K562 (cell line): Measurements from ENCODE around the gene GOLT1A. TPM values are rescaled to one million over a fixed set of nuclear protein-coding genes. Genes with fewer than 3 reads are reported as not detected.

Experiments used
- ATF1 ChIP-seq, 2 experiments: fragments of 450-650 bp in 1 of 2; IDR thresholded peaks; 2 replicates each; pipeline ENCODE4 v1.6.1; 2016; ENCODE audit warnings: missing compliant biosample characterization in 1 of 2, missing genetic modification characterization in 1 of 2
- BCL6 ChIP-seq: fragments of 250-450 bp; sonication (Bioruptor Pico); IDR thresholded peaks from 2 replicates; pipeline ENCODE4 v1.4.0; 2020
- GTF2A2 ChIP-seq: IDR thresholded peaks from 2 replicates; pipeline ENCODE4 v1.6.1; 2016; ENCODE audit warnings: mild to moderate bottlenecking, missing genetic modification characterization, missing compliant biosample characterization
- TAF9B ChIP-seq: fragments of 450-650 bp; IDR thresholded peaks from 2 replicates; pipeline ENCODE4 v1.6.1; 2018; ENCODE audit warnings: mild to moderate bottlenecking; ENCODE audit not compliant: partially characterized antibody
- TCFL5 ChIP-seq: fragments of 250-450 bp; sonication (Bioruptor Pico); conservative IDR thresholded peaks from 2 replicates; pipeline ENCODE4 v1.6.1; 2021; ENCODE audit warnings: mild to moderate bottlenecking, moderate library complexity, matching md5 sums
- ZBTB17 ChIP-seq: fragments of 450-650 bp; formaldehyde crosslinking; IDR thresholded peaks from 2 replicates; pipeline ENCODE4 v1.4.0; 2020; ENCODE audit warnings: mild to moderate bottlenecking
- ZFP1 ChIP-seq: fragments of 450-650 bp; formaldehyde crosslinking; IDR thresholded peaks from 2 replicates; pipeline ENCODE4 v1.4.0; 2020; ENCODE audit warnings: mild to moderate bottlenecking, mixed read lengths
- ZNF175 ChIP-seq: fragments of 200-800 bp; sonication (Bioruptor generic); IDR thresholded peaks from 2 replicates; pipeline ENCODE4 v1.6.1; 2016; ENCODE audit warnings: low read depth, mild to moderate bottlenecking, missing genetic modification characterization, missing compliant biosample characterization
- ZNF212 ChIP-seq: fragments of 450-650 bp; formaldehyde crosslinking; IDR thresholded peaks from 2 replicates; pipeline ENCODE4 v1.4.0; 2020; ENCODE audit warnings: mild to moderate bottlenecking
- ZNF311 ChIP-seq: fragments of 250-450 bp; sonication (Bioruptor Pico); IDR thresholded peaks from 2 replicates; pipeline ENCODE4 v1.4.0; 2020; ENCODE audit warnings: mild to moderate bottlenecking, moderate library complexity
- ZNF561 ChIP-seq: fragments of 450-650 bp; formaldehyde crosslinking; conservative IDR thresholded peaks from 2 replicates; pipeline ENCODE4 v1.4.0; 2020; ENCODE audit warnings: mild to moderate bottlenecking, moderate library complexity
- ZNF589 ChIP-seq: fragments of 200-800 bp; sonication (Bioruptor generic); IDR thresholded peaks from 2 replicates; pipeline ENCODE4 v1.6.1; 2016; ENCODE audit warnings: low read depth, missing genetic modification characterization, missing compliant biosample characterization
- polyA plus RNA-seq, 8 experiments: library from polyadenylated mRNA; depleted of rRNA in 4 of 8; stranded (reverse) in 5 of 8; unstranded in 3 of 8; fragments of >200 nt; fragmentation: Nextera tagmentation in 2 of 8; fragmentation: Illumina TruSeq in 1 of 8; extraction: Ambion mirVana in 2 of 8; extraction: Trizol in 1 of 8; gene quantifications; 2 replicates each; pipeline versions ENCODE4 v1.2.1 to v1.2.3, GENCODE V29; 2011 to 2014; ENCODE audit warnings: inconsistent platforms in 1 of 8, missing spikeins in 1 of 8
- total RNA-seq, 7 experiments: library from RNA; depleted of rRNA in 6 of 7; stranded (reverse); fragments of >200 nt in 6 of 7; fragmentation: Illumina TruSeq in 2 of 7; extraction: Trizol in 2 of 7; gene quantifications; 2 replicates each; pipeline versions ENCODE4 v1.2.1 to v1.2.3, GENCODE V29; 2011 to 2021; ENCODE audit warnings: low replicate concordance in 1 of 7
- TF ChIP-seq, protein P1 (sequence below): sonication (generic); formaldehyde crosslinking; IDR thresholded peaks from 2 replicates; pipeline ENCODE4 v1.8.1; 2023; ENCODE audit warnings: mild to moderate bottlenecking, missing genetic modification reagents

The GOLT1A gene
- total and polyA plus RNA-seq, 9 of the 15 experiments (the other 6 are each of a cell fraction or from before 2014, with no cell fraction given): not detected

DNA sequence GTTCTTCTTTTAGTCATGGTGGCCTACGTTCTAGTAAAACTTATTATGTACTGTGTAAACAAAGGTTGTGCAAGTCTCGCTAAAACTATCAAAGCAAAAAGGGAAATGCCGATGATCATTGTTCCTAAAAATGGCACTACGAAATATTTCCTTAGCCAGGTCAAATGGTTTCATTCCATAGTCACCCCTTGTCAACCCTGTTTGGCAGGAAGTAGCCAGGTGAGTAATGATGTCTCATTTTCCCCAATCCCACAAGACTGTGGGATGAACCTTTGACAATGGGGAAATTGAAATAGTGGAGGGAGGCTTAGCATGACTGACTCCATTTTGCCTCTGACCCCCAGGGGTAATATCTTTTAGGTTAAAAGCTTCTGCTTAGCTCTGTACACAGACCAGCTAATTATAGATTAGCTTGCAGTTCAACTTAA lies 42.0 kb downstream of the GOLT1A start (continued):
- TF ChIP-seq ZNF311 (CRISPR knock-in tag): peak; percentile 96
- TF ChIP-seq ZNF589 (CRISPR knock-in tag): peak; percentile 97
- peak; percentile 87; the same call in 1 of the 2 replicates for TF ChIP-seq ZNF212 (CRISPR knock-in tag)
- peak; percentile 83; the same call in 1 of the 2 replicates for TF ChIP-seq ZNF561 (CRISPR knock-in tag)
- TF ChIP-seq BCL6 (CRISPR knock-in tag): peak; percentile 93
- TF ChIP-seq ATF1 (CRISPR knock-in tag; IDR thresholded peaks at IDR 0.05): no peak
- TF ChIP-seq ATF1 (tag; IDR thresholded peaks at IDR 0.05): no peak
- no peak for TF ChIP-seq TAF9B
- TF ChIP-seq ZNF175 (CRISPR knock-in tag): peak; percentile 98
- peak; percentile 78 for TF ChIP-seq ZFP1
- peak; percentile 89 for TF ChIP-seq GTF2A2
- peak; percentile 94 for TF ChIP-seq ZBTB17
- TF ChIP-seq, protein P1, sequence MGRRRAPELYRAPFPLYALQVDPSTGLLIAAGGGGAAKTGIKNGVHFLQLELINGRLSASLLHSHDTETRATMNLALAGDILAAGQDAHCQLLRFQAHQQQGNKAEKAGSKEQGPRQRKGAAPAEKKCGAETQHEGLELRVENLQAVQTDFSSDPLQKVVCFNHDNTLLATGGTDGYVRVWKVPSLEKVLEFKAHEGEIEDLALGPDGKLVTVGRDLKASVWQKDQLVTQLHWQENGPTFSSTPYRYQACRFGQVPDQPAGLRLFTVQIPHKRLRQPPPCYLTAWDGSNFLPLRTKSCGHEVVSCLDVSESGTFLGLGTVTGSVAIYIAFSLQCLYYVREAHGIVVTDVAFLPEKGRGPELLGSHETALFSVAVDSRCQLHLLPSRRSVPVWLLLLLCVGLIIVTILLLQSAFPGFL (CRISPR knock-in tag): no peak
- peak; percentile 87 for TF ChIP-seq TCFL5
